Astrocyte (in vitro differentiated cells and primary cell): ENCODE data around the gene CPAMD8.

Source experiments
- EZH2 ChIP-seq: IDR thresholded peaks from 2 replicates; pipeline ENCODE4 v1.6.1; 2012; ENCODE audit warnings: mild to moderate bottlenecking, low read length, inconsistent platforms; ENCODE audit not compliant: insufficient read depth
- TF ChIP-seq, protein P1 (sequence below): IDR thresholded peaks from 2 replicates; pipeline ENCODE4 v1.5.1; 2011; ENCODE audit warnings: low read depth, mild to moderate bottlenecking, inconsistent platforms, low read length, moderate library complexity; ENCODE audit not compliant: insufficient read depth

- TF ChIP-seq, protein P1, sequence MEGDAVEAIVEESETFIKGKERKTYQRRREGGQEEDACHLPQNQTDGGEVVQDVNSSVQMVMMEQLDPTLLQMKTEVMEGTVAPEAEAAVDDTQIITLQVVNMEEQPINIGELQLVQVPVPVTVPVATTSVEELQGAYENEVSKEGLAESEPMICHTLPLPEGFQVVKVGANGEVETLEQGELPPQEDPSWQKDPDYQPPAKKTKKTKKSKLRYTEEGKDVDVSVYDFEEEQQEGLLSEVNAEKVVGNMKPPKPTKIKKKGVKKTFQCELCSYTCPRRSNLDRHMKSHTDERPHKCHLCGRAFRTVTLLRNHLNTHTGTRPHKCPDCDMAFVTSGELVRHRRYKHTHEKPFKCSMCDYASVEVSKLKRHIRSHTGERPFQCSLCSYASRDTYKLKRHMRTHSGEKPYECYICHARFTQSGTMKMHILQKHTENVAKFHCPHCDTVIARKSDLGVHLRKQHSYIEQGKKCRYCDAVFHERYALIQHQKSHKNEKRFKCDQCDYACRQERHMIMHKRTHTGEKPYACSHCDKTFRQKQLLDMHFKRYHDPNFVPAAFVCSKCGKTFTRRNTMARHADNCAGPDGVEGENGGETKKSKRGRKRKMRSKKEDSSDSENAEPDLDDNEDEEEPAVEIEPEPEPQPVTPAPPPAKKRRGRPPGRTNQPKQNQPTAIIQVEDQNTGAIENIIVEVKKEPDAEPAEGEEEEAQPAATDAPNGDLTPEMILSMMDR = no peak
- TF ChIP-seq EZH2 = no peak
These were observed 71.4 kb downstream of the CPAMD8 start for GRCh38 chr19:16955161-16955560.
